SK-MEL-5 (cell line): Measurements from ENCODE around the gene DNAJC5. TPM values are rescaled to one million over a fixed set of nuclear protein-coding genes. Genes with fewer than 3 reads are reported as not detected.
"Not testable (repeated sequence)": the region's sequence is repeated elsewhere in the genome, so short reads cannot be mapped to it uniquely, and the experiment has no call there.

Source experiments
- DNase-seq: peaks from one replicate; pipeline ENCODE4 v3.0.0-alpha.2; 2016; ENCODE audit warnings: low read depth, low spot score
- in situ Hi-C: cut with HindIII; loops from 2 replicates; pipeline ENCODE4 v1.10.0; 2016; ENCODE audit warnings: low sequenced_read_pairs, high pct_unique_total_duplicates, low pct_unique_long_range_greater_than_20kb
- total RNA-seq: library from RNA; depleted of rRNA; stranded (reverse); fragments of >200 nt; shearing (Covaris generic); gene quantifications from 2 replicates; pipeline ENCODE4 v1.2.3, GENCODE V29; 2014

Gene DNAJC5
- total RNA-seq, 1 experiment from 2014 or later, result 58.1 TPM

DNA sequence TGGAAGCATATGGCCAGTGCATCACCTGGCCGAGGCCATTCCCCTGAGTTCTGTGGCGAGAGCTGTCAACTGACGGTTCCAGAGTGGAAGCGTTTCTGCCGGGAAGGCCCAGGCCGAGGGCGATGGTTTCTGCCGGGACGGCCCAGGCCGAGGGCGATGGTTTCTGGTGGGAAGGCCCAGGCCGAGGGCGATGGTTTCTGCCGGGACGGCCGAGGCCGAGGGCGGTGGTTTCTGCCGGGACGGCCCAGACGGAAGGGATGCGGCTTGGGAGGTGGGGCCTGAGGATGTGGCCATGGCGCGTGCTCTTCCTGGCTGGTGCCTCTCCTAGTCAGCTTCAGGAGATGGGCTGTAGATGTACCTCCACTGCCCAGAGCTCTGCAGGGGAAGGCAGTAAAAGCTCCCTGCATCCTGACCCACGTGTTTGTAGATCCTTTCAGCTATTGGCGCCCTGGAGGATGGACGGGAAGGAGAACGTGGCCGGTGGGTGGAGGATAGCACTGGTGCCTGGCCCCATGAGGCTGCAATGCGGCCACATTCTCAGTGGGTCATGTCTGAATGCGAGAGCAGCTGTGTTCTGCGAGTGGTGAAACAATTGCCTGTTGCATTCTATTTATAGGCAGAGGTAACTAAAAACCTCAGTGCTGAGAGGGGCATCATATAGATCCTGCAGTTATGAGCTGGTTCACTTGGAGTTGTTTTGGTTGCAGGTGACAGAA lies 17.0 kb upstream of the DNAJC5 start:
- in situ Hi-C loops, result no loop called here

DNA sequence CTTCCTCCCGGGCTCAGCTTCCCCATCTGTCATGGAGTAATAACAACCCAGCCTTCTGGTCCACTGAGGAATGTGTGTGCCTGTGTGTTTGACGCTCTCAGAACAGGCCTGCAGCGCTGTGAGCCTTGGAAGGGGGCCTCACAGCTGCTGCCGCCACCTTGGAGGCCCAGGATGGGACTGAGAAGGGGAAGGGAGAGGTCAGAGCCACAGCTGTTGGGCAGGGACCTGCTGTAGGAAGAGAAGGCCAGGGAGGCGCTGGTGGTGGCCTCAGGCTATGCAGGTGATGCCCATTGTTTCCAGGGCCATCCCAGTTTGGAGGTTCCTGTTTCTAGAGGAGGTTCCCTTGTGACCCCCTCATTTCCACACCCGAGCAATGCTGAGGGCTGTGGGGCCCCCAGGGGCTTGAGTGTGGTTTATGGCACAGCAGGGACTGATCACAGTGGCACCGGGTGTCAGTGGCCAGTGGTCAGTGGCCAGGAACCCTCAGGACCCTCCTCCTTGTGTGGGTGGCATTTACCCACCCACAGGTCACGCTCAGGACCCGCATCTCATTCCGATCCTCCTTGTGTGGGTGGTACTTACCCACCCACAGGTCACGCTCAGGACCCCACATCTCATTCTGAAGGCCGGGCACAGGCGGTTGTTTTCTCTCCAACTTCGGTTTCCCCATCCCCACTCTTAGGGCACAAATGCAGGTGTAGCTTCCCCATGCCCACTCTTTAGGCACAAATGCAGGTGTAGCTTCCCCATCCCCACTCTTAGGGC lies 15.8 kb upstream of the DNAJC5 start:
- no peak for DNase-seq
- in situ Hi-C loops, result no loop called here

More for the DNA sequence above, 17.0 kb upstream of the DNAJC5 start:
- DNase-seq, result no peak

- in situ Hi-C loops, DNase-seq: not testable (repeated sequence)
These were observed 14.0 kb upstream of the DNAJC5 start for GRCh38 chr20:63880901-63881300.

DNA sequence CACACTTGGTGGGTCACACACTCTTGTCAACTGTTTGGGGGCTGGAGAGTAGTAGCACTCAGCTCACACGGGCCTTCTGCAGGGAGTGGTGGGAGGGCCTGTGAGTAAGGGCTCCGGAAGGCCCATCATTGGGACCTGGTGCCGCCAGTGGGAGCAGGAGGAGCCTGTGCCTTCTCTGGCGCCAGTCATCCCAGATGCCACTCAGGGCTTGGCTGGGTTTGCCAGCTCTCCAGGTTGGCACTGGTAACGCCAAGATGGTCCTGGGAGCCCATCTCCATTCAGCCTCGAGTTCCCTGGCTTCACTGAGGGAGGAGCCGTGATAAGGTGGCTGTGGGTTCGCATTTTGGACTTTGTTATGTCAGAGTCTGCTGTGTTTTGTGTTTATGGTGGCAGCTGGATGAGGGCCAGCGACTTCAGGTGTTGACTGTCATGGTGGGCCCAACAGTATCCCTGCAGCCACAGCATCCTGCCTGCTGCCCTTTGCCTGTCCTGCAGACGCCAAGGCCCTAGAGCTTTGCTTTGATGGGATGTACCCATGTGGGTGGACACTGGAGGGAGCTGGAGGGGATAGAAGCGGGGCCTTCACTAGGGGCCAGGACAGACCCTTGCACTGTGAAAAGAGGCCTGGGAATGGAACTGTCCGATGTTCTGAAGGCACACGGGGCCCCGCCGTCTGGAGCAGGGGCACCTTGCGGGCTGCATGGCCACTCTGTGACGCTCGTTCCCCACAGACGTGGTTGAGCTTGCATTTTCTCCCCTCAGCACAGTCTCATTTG lies 13.3 kb upstream of the DNAJC5 start:
- in situ Hi-C loops, result no loop called here
- DNase-seq, result no peak

- in situ Hi-C loops, result no loop called here
These were observed 12.4 kb upstream of the DNAJC5 start for GRCh38 chr20:63882257-63883200.

DNA sequence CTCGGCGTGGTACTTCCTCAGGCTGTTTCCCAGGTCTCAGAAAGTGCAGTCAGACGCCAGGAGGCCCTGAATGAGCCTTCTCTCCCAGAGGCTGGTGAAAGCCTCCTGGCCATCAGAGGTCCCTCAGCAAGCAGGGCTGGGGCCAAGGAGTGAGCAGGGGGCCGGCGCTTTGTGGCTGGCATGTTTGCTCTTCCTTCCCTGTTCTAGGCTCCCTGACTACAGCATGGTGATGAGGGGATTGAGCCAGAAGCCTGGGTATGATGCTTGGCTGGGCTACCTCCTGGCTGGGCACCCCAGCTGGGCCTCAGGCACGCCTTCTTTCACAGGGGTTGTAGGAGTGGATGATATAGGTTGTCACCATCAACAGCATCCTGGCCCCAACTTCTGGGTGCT lies 11.7 kb upstream of the DNAJC5 start:
- in situ Hi-C loops, result no loop called here
- DNase-seq, result no peak

More at GRCh38 chr20:63882257-63883200, 12.4 kb upstream of the DNAJC5 start:
- no peak for DNase-seq

DNA sequence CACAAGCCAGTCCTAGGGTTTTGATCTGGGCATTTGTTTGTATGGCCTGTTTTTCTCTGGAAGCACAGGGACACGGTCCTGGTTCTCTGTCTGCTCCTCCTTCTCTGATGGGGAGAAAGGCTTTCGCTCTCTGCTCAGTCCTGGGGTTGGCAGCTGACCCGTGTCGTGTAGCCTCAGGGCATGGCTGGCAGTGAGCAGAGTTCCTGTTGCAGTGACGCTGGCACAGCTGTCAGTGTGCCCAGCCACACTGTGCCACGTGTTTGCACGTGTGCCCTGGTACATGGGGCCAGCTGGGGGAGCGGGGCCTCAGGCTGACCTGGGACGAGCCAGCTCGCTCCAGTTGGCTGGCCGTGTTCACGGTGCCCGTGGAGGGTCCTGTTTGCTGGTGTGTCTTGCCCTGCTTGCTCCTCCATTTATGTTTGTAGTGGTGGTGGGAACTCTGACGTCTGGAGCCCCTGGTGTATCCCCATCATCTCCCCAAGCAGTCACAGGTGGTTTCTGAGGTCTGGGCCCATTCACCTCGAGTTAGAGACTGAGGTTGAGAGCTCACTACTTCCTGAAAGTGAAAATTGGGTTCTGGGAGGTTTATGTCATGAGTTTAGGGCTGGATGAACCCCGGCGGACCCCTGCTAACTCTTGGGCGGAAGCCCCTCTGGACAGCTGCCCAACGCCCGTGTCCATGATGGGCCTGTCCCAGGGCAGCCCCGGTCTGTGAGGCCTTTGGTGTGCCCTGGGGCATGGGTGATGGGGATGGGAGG lies 10.2 kb upstream of the DNAJC5 start:
- in situ Hi-C loops, result no loop called here
- DNase-seq, result no peak

DNA sequence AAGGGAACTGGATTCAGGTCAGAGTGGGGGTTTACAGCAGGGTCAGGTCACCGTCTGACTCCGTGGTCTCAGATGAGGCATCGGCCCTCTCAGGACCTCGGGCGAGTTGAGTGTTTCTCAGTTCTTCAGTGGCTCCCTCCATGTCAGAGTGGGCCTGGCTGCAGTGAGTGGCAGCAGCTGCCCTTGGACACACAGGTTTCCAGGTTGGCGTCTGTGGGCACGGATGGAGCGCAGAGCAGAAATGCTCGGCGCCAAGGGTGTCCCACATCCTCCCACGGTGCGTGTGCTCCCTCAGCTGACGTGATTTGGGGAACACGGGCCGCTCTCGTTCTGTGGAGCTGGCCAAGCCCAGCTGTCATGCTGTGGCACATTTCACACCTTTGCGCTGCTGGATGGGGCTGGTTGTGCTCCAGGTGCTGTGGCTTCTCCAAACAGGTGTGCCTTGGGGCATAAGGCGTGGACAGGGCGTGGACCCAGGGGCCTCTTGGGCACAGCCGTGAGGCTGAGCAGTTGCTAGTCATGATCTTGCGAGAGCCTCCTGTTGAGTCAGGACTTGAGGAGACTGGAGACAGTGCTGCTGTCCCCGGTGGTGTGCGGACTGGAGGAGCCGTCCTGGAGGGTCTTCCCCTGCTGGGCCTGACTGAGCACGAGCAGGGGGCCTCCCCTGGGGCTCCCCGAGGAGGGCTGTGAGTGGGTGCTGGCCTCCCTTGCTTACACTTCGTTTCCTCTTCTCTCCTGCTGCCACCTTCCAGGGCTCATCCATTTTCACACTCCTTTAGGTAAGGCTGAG lies 9.5 kb upstream of the DNAJC5 start:
- no peak for DNase-seq
- in situ Hi-C loops, result no loop called here

DNA sequence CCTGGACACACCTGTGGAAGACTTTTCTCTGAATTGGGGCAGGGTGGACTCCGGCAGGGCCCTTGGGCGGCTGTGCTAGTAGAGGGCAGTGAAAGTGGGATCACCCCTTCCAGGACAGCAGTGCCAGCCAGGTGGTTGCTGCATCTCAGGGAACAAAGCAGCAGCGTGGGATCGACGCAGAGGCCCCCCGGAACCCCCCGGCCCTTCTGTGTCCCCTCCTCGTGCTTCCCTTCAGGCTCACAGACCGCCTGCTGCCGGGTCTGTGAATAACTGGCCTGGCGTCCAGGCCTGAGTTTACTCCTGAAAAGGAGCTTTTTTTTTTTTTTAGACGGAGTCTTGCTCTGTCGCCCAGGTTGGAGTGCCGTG lies 8.9 kb upstream of the DNAJC5 start:
- no peak for DNase-seq
- in situ Hi-C loops, result no loop called here

DNA sequence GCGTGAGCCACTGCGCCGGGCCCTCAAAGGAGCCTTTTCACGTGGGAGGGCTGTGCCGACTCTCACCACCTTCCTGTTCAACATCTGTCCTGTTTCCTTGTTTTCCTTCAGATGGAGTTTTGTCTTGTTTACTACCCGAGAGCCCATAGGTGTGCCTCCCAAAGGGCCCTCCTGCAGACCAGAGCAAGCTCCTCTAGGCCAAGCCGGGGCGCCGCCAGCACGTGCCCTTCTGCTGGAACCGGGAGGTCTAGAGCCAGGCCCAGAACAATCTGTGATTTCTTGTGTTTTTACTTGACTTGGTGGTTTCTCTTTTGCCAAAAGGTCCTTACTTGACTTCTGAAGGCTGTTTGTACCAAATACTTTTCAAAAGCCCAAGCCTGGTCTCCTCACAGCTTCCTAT lies 8.0 kb upstream of the DNAJC5 start:
- in situ Hi-C loops, result no loop called here

GRCh38 chr20:63889241-63890200 lies 5.4 kb upstream of the DNAJC5 start:
- in situ Hi-C loops, result no loop called here
- DNase-seq, result no peak

More for the DNA sequence above, 8.0 kb upstream of the DNAJC5 start:
- DNase-seq, result no peak

- no peak for DNase-seq
- in situ Hi-C loops, result no loop called here
These were observed 4.7 kb upstream of the DNAJC5 start for GRCh38 chr20:63890201-63890576.

- in situ Hi-C loops, result no loop called here
- DNase-seq, result no peak
These were observed 4.3 kb upstream of the DNAJC5 start for GRCh38 chr20:63890616-63891015.

DNA sequence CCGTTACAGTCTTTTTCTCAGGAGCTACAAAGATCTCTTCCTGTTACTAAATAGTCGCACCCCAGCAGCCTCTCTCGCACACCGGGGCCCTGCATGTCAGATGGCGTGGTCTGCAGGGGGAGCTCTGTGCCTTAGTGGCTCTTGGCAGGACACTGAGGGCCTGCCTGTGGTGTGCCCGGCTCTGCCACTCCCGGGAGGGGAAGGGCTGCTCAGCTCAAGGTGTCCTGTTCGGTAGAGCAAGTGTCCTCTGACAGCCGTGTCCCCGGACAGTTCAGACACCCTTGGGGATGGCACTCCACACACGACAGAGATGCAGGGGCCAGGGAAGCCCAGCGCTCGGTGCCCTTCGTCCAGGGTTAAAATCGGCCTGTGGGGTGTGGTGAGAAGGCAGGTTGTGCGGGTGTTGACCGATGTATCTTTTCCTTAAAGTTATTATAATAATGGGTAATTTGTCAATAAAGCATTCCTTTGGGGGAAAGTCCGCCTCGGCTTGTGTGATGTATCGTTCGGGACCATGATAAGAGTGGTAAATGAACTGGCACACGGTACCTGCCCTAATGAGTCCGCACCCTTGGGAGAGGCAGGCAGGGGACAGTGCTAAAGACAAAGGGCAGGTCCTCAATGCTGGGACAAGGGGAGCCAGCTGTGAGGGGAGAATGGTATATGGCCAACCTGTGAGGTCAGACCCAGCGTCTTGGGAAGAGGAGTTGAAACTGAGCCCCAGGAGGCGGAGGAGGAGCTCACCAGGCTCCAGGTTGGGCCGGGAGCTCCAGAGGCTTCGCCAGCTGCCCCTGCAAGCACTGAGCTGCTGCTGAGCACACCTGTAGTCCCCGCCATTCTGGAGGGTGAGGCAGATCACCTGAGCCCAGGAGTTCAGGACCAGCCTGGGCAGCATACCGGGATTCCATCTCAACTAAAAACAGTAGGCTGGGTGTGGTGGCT lies 3.6 kb upstream of the DNAJC5 start:
- DNase-seq, result no peak
- in situ Hi-C loops, result no loop called here
